OCI-LY3 (cell line): ENCODE data around the gene SLX9.

Source experiments
- H2AFZ ChIP-seq: fragments of 200-600, 300-600 bp; shearing (Covaris generic); 2 replicates; pipeline ENCODE4 v1.6.0; 2014; ENCODE audit warnings: antibody characterized with exemption, low read depth, low read length
- H3K27ac ChIP-seq: fragments of 200-600, 300-600 bp; sonication (generic); 2 replicates; pipeline ENCODE4 v1.5.1; 2014; ENCODE audit warnings: mild to moderate bottlenecking, low read length, moderate library complexity, mixed read lengths
- H3K27me3 ChIP-seq: fragments of 200-600, 300-600 bp; sonication (generic); 2 replicates; pipeline ENCODE4 v1.6.1; 2014; ENCODE audit warnings: low read depth, low read length, mixed read lengths
- H3K36me3 ChIP-seq: fragments of 200-600, 300-600 bp; sonication (generic); replicated peaks from 2 replicates; pipeline ENCODE3; 2014; ENCODE audit warnings: low read depth, low read length, mixed read lengths
- H3K4me1 ChIP-seq: fragments of 300-600, 200-600 bp; sonication (generic); 2 replicates; pipeline ENCODE4 v1.6.1; 2014; ENCODE audit warnings: low read length, mixed read lengths
- H3K4me2 ChIP-seq: fragments of 200-600, 300-600 bp; sonication (generic); 2 replicates; pipeline ENCODE4 v1.6.1; 2014; ENCODE audit warnings: low read length, mixed read lengths
- H3K4me3 ChIP-seq: fragments of 300-600, 200-600 bp; sonication (generic); 2 replicates; pipeline ENCODE4 v1.5.1; 2014; ENCODE audit warnings: antibody characterized with exemption, mild to moderate bottlenecking, low read length, moderate library complexity
- H3K79me2 ChIP-seq: fragments of 300-600, 200-600 bp; shearing (Covaris generic); 2 replicates; pipeline ENCODE4 v1.6.1; 2014; ENCODE audit warnings: mild to moderate bottlenecking, low read length, mixed read lengths
- H3K9ac ChIP-seq: fragments of 300-600, 200-600 bp; shearing (Covaris generic); 2 replicates; pipeline ENCODE4 v1.6.0; 2014; ENCODE audit warnings: mild to moderate bottlenecking, low read length, moderate library complexity
- H3K9me3 ChIP-seq: fragments of 200-600, 300-600 bp; shearing (Covaris generic); 2 replicates; pipeline ENCODE4 v1.6.1; 2014; ENCODE audit warnings: low read length, mixed read lengths; ENCODE audit not compliant: insufficient read depth
- H4K20me1 ChIP-seq: fragments of 200-600, 300-600 bp; sonication (generic); 2 replicates; pipeline ENCODE4 v1.6.1; 2016; ENCODE audit warnings: low read length, mixed read lengths; ENCODE audit not compliant: insufficient read depth
- EZH2phosphoT487 ChIP-seq: fragments of 200-600 bp; shearing (Covaris generic); IDR thresholded peaks from 2 replicates; pipeline ENCODE4 v1.6.1; 2018; ENCODE audit warnings: antibody characterized with exemption, mixed run types, low read depth
- TF ChIP-seq, protein P1 (sequence below): fragments of 200-600, 300-600 bp; sonication (generic); IDR thresholded peaks from 2 replicates; pipeline ENCODE4 v1.5.1; 2014; ENCODE audit warnings: antibody characterized with exemption, low read length, low read depth

The SLX9 gene

DNA sequence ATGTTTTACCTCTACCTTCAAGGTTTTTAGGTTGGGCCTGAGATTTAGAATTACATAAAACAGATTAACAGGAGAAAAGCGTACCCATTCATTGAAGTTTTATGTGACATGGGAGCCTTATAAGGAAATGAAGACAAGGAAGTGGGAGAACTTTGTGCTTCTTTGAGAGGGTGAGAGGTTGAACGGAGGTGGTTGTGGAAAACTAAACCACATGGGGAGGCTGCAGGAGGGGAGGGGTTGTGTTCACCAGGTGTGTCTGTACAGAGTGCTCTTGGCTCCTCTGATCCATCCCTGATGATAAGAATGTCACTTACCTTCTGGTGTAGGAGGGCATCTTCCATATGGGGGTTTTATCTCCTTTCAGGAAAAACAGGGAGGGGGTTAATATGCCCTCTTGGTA lies 2.7 kb downstream of the SLX9 start:
- Histone ChIP-seq H4K20me1 (peaks cover 31% of the 10 kb centered on the region), H3K4me2 (peak overlapping the region; percentile 93), H3K27ac (peak overlapping the region; percentile 19), H3K9ac (no peak overlapping the region), H3K4me1 (peaks cover 37% of the 10 kb centered on the region), H2AFZ (no peak overlapping the region), H3K79me2 (peaks cover 78% of the 10 kb centered on the region), H3K36me3 (peaks cover 16% of the 10 kb centered on the region), H3K27me3 (no peaks in the 10 kb centered on the region), H3K9me3 (no peaks in the 10 kb centered on the region), H3K4me3 (peak overlapping the region; percentile 30; the same call in 1 of the 2 replicates)
- TF ChIP-seq, protein P1, sequence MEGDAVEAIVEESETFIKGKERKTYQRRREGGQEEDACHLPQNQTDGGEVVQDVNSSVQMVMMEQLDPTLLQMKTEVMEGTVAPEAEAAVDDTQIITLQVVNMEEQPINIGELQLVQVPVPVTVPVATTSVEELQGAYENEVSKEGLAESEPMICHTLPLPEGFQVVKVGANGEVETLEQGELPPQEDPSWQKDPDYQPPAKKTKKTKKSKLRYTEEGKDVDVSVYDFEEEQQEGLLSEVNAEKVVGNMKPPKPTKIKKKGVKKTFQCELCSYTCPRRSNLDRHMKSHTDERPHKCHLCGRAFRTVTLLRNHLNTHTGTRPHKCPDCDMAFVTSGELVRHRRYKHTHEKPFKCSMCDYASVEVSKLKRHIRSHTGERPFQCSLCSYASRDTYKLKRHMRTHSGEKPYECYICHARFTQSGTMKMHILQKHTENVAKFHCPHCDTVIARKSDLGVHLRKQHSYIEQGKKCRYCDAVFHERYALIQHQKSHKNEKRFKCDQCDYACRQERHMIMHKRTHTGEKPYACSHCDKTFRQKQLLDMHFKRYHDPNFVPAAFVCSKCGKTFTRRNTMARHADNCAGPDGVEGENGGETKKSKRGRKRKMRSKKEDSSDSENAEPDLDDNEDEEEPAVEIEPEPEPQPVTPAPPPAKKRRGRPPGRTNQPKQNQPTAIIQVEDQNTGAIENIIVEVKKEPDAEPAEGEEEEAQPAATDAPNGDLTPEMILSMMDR, result no peak
- no peak for TF ChIP-seq EZH2phosphoT487

DNA sequence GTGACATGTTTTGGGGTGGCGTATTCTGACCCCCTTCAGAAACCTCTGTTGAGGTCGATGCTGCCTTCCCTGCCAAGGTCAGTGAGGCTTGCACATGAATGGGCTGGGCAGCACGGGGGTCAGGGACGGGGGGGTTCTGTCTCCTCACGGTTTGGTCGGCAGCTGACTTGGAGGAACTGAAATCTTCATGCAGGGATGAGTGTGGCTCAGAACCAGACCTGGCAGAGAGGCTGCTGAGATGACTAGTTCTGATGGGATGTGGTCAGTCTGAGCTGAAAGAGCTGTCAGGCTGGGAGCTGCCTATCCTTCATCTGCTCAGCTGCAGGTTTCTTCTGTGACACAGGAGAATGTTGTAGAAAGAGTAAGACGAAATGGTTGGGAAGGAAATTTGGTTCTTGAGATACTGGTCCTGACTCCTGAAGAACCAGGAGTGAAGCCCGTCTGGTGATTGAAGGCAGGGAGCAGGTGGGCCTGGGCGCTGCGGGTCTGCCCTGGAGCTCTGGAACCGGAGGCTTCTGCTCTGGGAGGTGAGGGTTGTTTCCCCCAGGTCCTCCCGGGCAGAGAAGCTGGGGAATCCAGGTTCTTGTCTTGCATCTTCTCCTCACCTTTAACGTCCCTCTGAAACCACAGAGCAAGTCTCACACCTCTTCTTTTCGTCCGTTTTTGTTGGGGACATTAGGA lies 3.3 kb downstream of the SLX9 start:
- Histone ChIP-seq H4K20me1 (peaks cover 35% of the 10 kb centered on the region), H3K36me3 (peaks cover 16% of the 10 kb centered on the region), H3K9ac (no peak overlapping the region), H3K79me2 (peaks cover 84% of the 10 kb centered on the region), H3K9me3 (no peaks in the 10 kb centered on the region), H3K27me3 (no peaks in the 10 kb centered on the region), H3K4me3 (peak overlapping the region; percentile 30; the same call in 1 of the 2 replicates), H3K4me2 (peak overlapping the region; percentile 93), H3K4me1 (peaks cover 37% of the 10 kb centered on the region), H3K27ac (peak overlapping the region; percentile 19), H2AFZ (no peak overlapping the region)
- TF ChIP-seq EZH2phosphoT487, result no peak
- TF ChIP-seq, protein P1, result no peak

DNA sequence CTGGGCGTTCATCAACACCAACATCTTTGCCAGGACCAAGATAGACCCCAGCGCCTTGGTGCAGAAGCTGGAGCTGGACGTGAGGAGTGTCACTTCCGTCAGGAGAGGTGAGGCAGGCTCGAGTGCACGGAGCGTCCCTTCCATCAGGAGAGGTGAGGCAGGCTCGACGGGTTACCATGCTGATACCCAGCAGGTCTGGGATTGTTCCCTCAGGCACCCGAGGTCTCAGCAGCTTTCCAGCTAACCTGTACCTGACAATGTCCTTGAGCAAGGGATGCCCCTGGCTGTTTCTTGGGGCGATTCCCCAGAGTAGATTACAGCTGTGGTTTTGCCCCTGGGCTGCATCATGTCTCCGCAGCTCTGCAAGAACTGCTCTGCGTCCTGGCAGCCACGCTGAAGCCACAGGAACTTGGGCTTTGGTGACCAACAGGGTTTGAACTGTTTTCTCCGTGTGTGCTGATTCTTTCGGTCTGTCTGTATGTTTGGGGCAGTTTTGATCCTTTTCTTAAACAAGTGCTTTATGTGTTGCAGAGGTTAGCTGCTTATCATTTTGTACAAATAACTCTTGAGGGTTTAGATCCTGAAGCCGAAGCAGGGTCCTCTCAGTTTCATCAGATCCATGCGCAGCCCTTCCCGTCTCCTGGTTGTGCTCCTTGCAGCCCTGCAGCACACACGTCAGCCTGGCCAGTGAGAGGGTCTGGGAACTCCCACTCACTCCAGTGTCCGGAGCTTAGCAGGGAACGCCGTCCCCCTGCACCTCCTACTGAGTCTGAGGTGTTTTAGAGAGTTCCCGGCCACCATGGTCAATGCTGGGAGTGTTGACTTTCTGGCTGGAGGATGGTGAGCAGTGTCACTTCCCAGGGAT lies 4.1 kb downstream of the SLX9 start:
- H3K27ac ChIP-seq, result no peak overlapping the region
- TF ChIP-seq, protein P1, result no peak
- TF ChIP-seq EZH2phosphoT487, result no peak
- no peaks in the 10 kb centered on the region for H3K9me3 ChIP-seq
- no peak overlapping the region for H3K4me3 ChIP-seq
- peaks cover 34% of the 10 kb centered on the region for H3K4me1 ChIP-seq
- no peaks in the 10 kb centered on the region for H3K27me3 ChIP-seq
- H3K9ac ChIP-seq, result no peak overlapping the region
- peaks cover 16% of the 10 kb centered on the region for H3K36me3 ChIP-seq
- no peak overlapping the region for H2AFZ ChIP-seq
- peaks cover 39% of the 10 kb centered on the region for H4K20me1 ChIP-seq
- H3K4me2 ChIP-seq, result no peak overlapping the region
- H3K79me2 ChIP-seq, result peaks cover 88% of the 10 kb centered on the region

DNA sequence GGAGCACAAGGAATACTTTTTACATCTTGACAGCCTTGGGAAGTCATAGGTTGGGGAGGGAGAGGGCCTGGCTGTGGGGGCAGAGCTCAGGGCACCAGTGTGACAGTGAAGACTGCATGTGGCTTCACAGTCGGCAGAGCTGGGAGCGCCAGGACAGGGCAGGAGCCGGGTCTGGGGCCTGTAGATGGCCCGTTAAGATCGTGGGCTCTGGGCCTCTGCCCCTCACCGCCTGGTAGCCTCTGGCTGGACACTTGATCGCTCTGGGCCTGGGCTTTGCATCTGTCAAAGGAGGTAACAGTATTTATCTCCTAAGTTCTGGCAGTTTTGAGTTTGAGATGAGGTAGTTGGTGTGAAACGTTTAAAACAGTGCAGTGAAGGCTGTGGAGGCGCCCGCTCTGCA lies 4.8 kb downstream of the SLX9 start:
- H3K4me2 ChIP-seq, result no peak overlapping the region
- no peak overlapping the region for H2AFZ ChIP-seq
- no peak overlapping the region for H3K9ac ChIP-seq
- H3K79me2 ChIP-seq, result peaks cover 92% of the 10 kb centered on the region
- H3K27ac ChIP-seq, result no peak overlapping the region
- H3K4me1 ChIP-seq, result peaks cover 30% of the 10 kb centered on the region
- peaks cover 16% of the 10 kb centered on the region for H3K36me3 ChIP-seq
- peaks cover 46% of the 10 kb centered on the region for H4K20me1 ChIP-seq
- TF ChIP-seq, protein P1, result no peak
- TF ChIP-seq EZH2phosphoT487, result no peak
- H3K27me3 ChIP-seq, result no peaks in the 10 kb centered on the region
- no peaks in the 10 kb centered on the region for H3K9me3 ChIP-seq
- H3K4me3 ChIP-seq, result no peak overlapping the region
